Choroid plexus epithelial cell (primary cell): ENCODE results near the gene STH.
A peak's percentile ranks its signal among the peaks of the same experiment; 100 is the strongest.

ENCODE experiments used
- DNase-seq: peaks from one replicate; pipeline ENCODE4 v3.0.0-alpha.2; 2010; ENCODE audit warnings: low read depth
- H3K4me3 ChIP-seq: 2 replicates; pipeline ENCODE4 v1.5.1; 2011; ENCODE audit warnings: low read depth, mild to moderate bottlenecking, control low read depth, low read length, moderate library complexity
- CTCF ChIP-seq: conservative IDR thresholded peaks from 2 replicates; pipeline ENCODE4 v1.5.1; 2011; ENCODE audit warnings: low read depth, mild to moderate bottlenecking, control low read depth, inconsistent platforms, low read length, moderate library complexity

STH gene

DNA sequence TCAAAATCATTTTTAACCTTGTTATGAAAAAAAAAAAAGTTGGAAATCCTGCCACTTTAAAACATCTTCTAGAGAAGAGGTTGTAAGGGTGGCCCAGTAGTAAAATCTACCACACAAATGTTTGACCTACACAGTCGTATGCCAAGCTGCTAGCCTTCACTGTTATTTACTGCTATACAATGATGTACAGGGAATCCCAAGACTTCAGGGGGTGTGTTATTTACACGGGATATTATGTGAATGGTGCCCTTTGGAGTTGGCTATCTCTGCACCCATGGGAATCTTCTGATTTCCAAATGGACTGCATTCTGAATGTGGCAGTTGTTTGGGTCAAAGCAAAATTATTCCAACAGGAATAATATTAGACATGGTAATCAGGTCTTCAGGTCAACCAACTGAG lies 45.9 kb downstream of the STH start:
- no peak for DNase-seq
- TF ChIP-seq CTCF = no peak
- no peak overlapping the region for H3K4me3 ChIP-seq

GRCh38 chr17:46045639-46046038 lies 46.6 kb downstream of the STH start:
- no peak overlapping the region for H3K4me3 ChIP-seq
- no peak for DNase-seq
- TF ChIP-seq CTCF = no peak

DNA sequence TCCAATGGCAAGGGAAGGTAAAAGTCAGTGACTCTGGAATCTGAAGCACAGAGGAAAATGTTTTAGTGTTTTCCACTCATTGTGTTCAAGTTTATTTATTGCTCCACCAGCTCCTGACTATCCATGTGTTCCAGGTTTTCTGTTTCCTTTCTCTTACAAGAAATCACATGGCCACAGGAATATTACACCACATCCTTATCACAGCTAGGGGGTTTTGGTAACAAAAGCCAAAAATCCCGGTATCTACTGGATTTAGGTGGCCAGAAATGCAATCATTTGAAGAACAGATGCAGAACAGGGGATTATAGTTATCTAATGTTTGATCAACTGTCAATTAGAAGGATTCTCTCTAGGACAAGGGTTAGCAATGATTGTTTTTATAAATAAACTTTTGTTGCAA lies 47.9 kb downstream of the STH start:
- no peak for TF ChIP-seq CTCF
- H3K4me3 ChIP-seq = no peak overlapping the region
- peak; percentile 59 for DNase-seq

DNA sequence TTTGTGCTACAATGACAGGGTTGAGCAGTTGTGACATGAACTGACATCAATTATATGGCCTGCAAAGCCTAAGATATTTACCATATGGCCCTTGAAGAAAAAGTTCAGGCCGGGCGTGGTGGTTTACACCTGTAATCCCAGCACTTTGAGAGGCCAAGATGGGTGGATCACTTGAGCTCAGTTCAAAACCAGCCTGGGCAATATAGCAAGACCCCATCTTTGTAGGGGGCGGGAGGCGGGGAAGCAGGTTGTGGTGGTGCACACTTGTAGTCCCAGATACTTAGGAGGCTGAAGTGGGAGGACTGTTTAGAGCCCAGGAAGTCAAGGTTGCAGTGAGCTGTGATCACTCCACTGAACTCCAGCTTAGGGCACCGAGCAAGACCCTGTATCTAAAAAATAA lies 48.3 kb downstream of the STH start:
- DNase-seq = no peak

DNA sequence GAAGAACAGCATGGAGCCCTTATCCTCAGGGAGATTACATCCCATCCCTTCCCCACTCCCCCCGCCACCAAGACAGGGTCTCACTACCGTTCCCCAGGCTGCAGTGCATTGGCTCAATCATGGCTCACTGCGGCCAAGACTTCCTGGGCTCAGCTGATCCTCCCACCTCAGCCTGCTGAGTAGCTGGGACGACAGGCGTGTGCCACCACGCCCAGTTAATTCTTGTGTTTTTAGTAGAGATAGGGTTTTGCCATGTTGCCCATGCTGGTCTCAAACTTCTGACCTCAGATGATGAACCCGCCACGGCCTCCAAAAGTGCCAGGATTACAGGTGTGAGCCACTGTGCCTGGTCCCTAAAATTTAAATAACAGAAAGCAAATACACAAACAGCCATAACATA lies 48.8 kb downstream of the STH start:
- DNase-seq = no peak
- no peak overlapping the region for H3K4me3 ChIP-seq
- no peak for TF ChIP-seq CTCF

More for the DNA sequence above, 48.3 kb downstream of the STH start:
- no peak overlapping the region for H3K4me3 ChIP-seq
- no peak for TF ChIP-seq CTCF
